GM19239 (cell line): ENCODE measurements around the gene OSCAR.
A peak's percentile ranks its signal among the peaks of the same experiment; 100 is the strongest.

Source experiments
- DNase-seq: peaks from one replicate; pipeline ENCODE4 v3.0.0; 2011; ENCODE audit warnings: low spot score; ENCODE audit not compliant: insufficient read length
- FAIRE-seq: peaks from 2 replicates; lab custom pipeline; 2011; peaks lifted over from hg19 to GRCh38; lab: Jason Lieb, UNC

The OSCAR gene, protein sequence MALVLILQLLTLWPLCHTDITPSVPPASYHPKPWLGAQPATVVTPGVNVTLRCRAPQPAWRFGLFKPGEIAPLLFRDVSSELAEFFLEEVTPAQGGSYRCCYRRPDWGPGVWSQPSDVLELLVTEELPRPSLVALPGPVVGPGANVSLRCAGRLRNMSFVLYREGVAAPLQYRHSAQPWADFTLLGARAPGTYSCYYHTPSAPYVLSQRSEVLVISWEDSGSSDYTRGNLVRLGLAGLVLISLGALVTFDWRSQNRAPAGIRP

DNA sequence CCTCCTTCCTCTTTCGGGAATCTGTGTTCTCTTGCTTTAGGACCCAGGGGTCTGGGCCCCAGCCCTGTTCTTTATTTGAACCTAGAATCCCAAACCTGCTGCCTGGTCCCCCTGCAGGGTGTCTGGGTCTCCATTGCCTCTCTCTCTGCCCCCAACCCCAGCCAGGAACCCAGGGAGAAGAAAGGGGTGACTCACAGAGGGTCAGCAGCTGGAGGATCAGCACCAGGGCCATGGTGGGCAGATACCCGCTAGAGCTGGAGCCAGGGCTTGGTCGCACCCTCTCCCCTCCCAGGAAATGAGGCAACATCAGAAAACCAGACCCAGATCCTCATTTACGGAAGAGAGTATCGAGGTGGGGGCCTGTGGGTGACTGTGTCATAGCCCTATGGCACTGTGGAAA, at the start of gene OSCAR:
OSCAR (minus strand) TSS at position 243 of the 400 bp plus-strand sequence; CDS start at position 232, 11 bp downstream.
- DNase-seq (no peak), FAIRE-seq (no peak)

DNA sequence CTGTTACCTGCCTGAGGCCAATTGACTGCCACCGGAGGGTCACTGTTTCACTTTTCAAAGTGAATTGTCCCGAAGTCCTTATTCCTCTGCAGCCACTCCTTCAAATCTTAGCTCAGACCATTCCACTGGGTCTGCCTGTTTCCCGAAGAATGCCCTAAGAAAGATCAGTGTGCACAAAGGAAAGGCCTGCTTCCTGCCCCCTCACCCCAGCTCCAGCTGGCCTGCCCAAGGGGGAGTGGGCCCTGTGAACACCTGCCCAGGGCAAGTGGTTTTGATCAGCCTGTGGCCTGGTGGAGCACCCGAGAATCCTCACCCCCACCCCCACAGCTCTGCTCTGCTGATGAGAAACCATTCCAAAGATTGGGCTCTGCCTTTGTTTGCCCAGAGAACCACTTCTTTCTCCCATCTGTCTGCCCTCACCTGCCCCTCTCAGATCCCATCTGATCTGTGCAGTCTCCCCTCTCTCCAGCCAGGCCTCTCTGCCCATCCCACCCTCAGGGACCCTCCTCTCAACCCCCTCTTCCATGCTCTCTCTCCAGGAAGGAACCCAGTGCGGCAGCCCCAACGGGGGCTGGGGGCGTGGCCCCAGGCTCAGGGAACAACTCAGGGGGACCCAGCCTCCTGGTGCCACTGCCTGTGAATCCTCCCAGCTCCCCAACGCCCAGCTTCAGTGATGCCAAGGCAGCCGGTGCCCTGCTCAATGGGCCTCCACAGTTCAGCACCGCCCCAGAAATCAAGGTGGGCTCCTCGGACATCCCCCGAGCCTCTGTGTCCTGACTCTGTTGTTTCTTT, 48.6 kb upstream of the OSCAR start:
- FAIRE-seq (no peak), DNase-seq (no peak)

DNA sequence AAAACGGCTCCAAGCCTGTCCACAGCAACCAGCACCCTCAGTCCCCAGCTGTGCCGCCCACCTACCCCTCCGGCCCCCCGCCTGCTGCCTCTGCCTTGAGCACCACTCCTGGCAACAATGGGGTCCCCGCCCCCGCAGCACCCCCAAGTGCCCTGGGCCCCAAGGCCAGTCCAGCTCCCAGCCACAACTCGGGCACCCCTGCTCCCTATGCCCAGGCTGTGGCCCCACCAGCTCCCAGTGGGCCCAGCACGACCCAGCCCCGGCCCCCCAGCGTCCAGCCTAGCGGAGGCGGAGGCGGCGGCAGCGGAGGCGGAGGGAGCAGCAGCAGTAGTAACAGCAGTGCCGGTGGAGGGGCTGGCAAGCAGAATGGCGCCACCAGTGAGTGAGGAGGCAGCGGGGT, 47.6 kb upstream of the OSCAR start:
- DNase-seq (no peak), FAIRE-seq (no peak)

DNA sequence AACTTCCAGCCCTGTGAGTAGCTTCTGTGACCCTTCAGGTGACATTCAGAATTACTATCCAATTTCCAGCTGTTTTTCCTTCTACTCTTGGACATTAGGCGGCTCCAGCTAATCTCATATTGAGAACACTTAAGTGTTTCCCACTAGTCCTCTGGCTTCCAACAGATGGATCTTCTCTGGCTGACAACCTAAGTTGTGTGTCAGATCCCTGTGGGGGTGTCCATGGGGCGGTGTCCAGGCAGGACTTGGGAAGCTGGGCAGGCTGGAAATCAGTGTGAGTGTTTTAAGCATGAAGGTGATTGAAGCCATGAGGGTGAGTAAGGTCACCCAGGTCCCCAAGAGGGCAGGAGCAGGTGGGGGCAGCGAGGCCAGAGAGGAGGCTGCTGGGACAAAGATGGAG, 47.1 kb upstream of the OSCAR start:
- FAIRE-seq, result no peak
- DNase-seq, result no peak

DNA sequence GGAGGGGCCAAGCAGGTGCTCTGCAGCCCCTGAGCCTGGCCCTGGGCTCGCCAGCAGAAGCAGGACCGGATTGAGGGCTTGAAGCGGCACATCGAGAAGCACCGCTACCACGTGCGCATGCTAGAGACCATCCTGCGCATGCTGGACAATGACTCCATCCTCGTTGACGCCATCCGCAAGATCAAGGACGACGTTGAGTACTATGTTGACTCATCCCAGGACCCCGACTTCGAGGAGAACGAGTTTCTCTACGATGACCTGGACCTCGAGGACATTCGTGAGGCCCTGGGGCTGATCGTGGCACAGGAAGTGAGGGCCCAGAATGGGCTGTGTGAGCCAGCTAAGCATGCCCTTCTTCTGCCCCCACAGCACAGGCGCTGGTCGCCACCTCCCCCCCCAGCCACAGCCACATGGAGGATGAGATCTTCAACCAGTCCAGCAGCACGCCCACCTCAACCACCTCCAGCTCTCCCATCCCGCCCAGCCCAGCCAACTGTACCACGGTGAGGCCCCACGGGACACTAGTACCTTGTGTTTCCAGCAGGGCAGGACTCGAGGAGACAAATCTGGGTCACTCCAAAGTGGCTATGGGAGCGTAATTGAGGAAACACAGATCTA, 45.0 kb upstream of the OSCAR start:
- DNase-seq (no peak), FAIRE-seq (no peak)

DNA sequence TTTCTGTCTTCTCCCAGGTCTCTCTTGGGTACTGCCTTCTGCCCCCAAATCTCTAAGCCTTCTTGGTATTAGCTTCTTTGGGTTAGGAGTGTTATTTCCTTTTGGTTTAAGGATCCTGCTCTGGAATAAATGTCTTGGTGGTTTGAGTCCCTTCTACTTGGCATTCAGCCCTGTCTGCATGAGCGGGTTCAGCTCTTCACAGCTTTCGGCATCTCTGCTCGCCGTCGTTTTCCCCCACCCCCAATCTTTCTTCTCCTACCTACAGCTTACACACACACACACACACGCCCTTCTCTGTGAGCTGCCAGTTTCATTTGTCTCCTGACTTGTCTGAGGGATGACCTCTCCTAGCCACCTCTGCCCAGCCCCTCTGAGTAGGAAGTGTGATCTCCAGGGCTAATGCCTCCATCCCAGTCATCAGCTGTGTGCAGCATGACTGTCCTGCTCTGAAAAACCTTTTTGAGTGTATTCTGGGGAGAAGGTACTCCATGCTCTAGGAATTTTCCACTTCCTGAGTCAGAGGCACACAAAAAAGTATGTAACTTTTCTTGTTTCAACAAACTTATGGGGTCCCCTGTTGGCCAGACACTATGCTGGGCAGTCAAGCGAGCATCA, 41.7 kb upstream of the OSCAR start:
- DNase-seq (no peak), FAIRE-seq (no peak)

DNA sequence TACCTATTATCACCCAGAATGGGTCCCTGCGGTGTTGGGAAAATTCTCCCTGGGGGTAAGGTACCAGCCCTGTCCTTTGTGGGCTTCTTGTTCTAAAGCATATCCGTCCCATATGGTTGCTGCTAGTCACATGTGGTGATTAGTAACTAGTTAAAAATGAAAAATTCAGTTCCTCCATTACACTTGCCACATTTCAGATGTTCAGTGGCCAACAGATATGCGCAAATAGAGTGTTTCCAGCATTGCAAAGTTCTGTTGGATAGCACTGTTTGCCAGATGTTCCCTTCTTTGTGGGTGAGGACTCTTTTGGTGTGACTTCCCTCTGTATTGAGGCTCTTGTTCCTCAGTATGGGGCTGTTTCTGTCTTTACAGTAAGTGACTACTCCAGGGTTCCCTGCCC, 40.8 kb upstream of the OSCAR start:
- FAIRE-seq (no peak), DNase-seq (no peak)

DNA sequence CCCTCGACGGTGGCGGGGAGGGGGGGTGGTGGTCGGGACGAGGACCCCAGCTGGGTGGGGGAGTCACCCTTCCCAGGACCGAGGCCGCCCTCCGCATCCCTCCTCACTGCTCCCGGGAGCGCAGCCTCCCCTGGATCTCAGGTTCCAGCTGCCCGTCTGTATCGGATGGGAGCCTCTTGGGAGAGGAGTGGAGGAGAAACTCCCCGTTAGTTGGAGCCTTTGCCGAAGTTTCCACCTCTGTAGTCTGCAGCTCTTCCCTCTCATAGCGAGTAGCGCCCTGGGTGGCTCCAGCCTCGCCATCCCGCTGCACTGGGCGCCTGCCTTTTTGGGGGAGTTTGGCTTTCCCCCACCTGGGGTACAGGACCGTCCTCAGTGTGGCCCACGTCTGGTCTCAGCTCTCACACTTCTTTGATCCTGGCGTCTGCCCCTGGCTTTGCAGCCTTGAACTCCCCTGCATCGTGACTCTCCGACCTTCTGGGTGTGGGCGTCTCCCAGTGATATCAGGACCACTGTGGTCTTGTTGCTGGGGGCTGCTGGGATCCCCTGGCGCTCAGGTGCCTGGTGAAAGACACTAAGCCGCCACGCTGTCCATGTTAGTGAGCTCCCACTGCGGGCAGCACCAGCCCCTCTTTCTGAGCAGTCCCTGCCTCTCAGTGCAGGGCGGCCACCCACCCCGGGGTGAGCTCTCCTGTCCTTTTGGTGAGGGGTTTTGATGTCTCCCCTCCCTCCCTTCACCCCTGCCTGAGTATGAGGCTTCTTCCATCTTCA, 38.1 kb upstream of the OSCAR start:
- DNase-seq (no peak), FAIRE-seq (no peak)

DNA sequence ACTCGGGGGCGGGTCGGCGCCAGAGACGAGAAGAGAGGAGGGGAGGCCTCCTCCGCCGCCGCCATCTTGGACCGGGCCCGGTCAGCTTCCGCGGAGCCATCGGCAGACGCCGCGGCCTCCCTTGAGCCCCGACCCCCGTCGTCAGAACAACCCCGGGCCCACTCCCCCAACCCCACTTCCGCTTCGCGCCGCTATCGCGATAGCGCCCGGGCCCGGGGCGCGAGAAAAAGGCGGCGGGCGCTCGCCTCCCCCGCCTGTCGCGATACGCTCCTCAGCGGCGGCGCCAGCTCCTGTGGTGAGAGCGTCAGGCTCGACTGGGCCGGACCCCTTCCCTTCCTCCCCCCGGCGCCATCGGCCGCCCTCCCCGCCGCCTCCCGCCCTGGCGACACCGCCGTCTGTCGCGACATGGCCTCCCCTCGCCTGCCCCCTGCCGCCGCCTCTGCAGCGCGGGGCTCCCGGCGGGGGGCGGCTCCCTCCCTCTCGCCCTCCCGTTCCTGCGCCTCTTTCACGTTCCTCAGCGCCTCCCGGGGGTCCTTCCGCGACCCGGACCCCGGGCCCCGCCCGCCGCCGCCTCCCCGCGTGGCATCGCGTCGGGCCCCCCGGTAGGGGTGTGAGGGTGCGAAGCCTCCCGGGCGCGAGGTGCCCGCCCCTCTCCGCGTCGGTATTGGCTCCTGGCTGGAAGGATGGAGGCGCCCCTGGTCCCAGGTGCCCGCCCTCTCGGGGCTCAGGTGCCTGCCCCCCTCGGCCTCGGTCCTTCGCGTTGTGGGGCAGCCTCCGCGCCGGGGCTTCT, 37.3 kb upstream of the OSCAR start, which contains the start of gene CNOT3:
CNOT3 (plus strand) TSS at position 64 of the 790 bp plus-strand sequence. CDS start 5,217 bp downstream, outside the sequence.
- DNase-seq (no peak), FAIRE-seq (no peak)

DNA sequence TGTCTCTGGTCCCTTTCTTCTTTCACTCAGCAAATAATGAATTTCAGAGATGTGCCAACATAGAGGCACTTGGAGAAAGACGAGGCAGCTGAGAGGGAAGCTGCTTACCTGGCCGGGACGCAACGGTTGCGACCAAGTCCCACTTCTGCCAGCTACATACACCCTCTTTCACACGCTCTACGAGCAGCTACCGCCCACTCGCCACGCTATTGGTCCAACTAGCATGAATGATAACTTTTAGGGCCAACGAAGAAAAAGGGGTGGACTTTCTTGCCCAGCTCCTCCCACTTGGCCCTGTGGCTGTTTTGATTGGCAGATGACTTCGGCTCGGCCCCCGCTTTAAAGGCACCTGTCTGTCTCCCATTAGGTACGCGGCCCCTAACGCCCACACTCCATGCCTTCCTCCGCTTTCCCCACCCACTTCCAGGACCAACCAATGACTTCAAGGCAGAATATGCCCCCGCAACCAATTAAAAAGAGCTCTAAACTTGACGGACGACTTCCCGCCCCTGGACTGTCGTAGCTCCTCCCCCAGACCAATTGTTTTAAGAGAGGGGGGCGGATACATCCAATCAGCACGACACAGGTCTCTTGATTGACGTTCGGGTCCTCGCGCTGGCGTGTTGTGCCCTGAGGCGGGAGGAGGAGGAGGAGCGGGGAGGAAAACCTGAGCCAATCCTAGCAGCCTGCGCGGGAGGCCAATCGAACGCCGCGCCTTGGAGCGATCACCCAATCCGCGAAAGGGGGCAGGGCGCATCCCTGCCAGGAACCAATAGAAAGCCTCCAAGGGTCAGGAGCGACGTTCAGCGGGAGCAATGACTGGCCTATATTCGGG, 36.5 kb upstream of the OSCAR start:
- peak; percentile 100 for FAIRE-seq
- DNase-seq, result peak; percentile 99

DNA sequence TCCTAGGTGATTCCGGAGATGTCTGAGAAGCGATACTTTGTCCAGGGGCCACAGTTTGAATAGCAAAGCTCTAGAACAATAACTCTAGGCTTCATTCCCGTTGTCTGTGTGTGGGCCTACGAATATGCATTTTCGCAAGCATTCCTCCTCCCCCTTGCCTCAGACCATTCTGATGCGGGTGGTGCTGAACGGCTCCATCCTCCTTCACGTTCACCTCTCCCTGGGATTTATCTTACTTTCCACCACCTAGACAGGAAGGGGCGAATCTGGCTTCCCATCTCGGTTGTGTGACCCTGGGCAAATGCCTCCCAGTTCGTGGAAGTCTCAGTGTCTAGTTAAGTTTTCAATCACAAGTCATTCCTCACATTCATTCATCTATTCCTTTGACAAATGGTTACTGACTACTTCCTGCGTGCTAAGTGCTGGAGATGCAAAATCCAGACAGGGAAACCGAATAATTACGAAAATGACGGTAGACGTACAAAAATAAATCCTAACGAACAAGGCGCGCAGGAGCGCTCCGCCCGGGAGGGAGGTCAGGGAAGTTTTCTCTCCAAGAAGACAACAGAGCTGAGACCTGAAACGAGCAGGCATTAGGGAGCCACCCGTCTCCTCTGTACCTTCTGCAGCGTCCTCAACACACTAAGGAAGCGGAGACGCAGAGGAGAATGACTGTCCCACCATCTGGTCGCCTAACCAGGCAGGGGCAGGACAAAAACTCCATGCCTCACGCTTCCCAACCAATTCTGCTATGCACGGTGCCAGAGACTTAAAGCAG, 35.7 kb upstream of the OSCAR start:
- FAIRE-seq (peak; percentile 56), DNase-seq (no peak)

DNA sequence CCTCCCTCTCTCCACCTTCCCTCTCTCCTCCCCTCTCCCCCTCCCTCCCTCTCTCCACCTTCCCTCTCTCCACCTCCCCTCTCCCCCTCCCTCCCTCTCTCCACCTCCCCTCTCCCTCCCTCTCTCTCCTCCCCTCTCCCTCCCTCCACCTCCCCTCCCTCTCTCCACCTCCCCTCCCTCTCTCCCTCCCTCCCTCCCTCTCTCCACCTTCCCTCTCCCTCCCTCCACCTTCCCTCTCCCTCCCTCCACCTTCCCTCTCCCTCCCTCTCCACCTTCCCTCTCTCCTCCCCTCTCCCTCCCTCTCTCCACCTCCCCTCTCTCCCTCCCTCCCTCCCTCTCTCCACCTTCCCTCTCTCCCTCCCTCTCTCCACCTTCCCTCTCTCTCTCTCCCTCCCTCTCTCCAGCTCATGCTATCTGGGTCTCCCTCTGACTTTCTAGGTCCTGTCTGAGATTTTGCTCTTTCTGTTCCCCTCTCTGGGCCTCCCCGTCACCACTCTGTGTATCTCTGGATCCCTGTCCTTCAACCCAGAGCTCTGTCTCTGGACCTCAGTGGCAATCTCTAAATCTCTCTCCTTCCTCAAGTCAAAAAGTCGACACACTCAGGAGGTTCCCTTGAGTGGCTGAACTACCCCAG, 33.5 kb upstream of the OSCAR start:
- no peak for DNase-seq
- no peak for FAIRE-seq

DNA sequence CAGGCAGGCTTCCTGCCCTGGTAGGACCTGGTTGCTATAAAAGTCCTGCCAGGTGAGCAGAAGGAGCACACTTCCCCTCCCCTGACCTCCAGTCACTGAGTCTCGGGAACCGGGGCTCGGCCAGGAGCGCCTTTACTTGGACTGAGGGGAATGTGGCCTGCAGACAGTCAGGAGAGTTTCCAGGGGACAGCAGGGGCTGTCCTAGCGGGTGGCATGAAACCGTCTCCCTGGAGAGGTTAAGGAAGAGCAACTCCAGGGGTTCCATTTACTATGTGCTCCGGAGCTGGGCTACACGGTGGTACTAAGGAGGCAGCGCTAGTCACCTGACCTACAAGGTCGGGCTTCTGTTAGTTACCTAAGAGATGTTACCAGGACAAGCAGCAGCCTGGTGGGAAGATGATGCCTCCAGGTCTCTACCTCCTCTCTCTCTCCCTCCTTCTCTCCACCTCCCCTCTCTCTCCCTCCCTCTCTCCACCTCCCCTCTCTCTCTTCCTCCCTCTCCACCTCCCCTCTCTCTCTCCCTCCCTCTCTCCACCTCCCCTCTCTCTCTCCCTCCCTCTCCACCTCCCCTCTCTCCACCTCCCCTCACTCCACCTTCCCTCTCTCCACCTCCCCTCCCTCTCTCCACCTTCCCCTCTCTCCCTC, 32.8 kb upstream of the OSCAR start:
- DNase-seq (no peak), FAIRE-seq (no peak)

DNA sequence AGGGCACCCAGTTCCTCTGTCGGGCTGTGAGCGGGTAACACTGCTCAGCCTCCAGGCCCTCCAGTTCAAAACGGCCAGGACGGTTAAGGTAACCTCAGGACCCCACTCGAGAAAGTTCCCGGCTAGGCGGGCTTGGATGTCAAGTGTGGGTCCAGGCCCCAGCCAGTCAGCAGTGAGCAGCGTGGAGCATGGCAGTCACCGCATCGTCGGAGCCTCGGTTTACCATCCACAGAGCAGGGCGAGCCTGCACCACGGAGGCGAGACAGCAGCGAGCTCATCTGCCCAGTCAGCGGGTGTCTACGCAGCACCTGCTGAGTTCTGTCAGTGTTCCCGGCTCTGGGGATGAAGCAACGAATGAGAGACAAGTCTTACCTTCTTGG, 29.0 kb upstream of the OSCAR start:
- DNase-seq, result no peak
- no peak for FAIRE-seq

DNA sequence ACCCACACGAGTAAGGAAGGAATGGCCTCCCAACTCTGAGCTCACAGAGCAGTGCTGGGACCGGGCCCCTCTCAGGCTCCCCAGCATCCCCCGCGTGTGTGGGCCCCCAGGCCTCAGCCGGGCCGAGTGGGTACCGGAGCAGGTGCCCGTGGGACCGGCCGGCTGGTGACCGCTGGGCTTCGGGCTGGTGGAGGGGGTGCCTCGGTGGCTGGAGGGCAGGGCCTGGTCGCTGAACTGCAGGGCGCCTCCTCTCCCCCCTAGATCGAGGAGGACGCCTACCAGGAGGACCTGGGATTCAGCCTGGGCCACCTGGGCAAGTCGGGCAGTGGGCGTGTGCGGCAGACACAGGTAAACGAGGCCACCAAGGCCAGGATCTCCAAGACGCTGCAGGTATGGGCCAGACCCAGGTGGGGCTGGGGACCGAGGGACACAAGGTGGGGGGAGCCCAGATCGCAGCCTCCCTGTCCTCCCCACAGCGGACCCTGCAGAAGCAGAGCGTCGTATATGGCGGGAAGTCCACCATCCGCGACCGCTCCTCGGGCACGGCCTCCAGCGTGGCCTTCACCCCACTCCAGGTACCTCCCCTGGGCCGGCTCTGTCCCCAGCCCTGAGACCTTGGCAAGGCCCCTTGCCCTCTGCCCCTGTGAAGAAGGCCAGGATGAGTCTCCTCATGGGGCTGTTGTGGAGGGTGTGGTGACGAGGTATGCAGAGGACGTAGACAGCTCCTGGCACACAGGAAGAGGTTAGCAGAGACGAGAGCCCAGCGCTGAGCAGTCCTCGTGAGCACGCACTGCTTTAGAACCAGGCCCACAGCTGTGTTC, 28.4 kb upstream of the OSCAR start:
- DNase-seq, result no peak
- FAIRE-seq, result no peak

DNA sequence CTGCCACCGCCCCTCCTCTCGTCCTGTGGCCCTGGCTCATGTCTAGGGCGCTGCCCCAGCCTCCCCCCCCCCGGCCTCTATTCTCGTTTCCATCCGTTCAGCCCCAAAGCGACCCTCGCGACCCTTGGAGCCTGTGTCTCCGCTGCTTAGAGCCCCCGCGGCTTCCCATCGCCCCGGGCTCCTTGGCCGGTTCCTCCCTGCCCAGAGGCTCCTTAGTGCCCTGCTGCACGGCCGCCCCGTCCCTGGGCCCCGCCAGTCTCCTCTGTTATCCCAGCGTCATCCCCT, 27.8 kb upstream of the OSCAR start:
- DNase-seq, result no peak

More for the DNA sequence above, 27.8 kb upstream of the OSCAR start:
- no peak for FAIRE-seq
